ENCODE results near the gene MTERF1.
"Not testable (repeated sequence)": the region's sequence is repeated elsewhere in the genome, so short reads cannot be mapped to it uniquely, and the experiment has no call there.

The MTERF1 gene, protein sequence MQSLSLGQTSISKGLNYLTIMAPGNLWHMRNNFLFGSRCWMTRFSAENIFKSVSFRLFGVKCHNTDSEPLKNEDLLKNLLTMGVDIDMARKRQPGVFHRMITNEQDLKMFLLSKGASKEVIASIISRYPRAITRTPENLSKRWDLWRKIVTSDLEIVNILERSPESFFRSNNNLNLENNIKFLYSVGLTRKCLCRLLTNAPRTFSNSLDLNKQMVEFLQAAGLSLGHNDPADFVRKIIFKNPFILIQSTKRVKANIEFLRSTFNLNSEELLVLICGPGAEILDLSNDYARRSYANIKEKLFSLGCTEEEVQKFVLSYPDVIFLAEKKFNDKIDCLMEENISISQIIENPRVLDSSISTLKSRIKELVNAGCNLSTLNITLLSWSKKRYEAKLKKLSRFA

DNA sequence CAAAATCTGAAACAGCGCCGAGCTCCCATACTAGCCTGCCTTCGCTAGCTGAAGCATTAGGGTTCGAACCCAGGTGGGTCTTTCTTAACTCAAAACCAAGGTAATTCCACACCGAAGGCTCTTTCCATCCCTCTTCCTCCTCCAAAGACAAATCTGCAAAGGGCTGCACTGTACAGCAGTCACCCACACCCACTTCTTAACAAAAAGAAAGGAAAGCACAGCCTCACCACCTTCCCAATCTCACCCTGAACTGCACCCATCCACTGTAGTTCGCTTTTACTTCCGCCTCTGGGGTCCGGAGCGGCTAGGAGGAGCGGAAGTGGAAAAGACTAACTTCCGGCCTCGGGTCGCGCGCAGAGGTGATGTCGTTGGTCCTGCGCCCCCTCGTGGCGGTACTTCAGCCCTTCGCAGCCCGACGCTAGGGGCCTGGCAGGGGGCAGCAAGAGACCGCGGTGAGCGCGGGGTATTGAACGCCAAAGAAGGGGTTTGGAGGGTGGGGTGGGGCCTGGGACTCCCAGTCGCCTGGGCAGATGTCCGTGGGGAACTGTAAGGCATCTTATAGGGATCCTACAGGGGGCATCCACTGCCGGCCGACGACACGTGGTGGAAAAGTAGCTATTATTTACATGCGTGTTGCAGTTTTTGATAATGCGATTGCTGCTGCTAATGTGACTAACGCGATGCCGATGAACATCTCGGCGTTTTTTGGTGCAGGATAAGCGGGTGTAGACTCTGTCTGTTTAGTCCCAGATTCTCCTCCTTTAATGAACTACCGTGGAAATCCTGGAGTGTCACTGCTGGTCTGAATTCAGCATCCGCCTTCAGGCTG, at the start of gene MTERF1:
Gene MTERF1 (minus strand): TSS at position 290 of the 829 bp plus-strand sequence. CDS start 619 bp downstream, outside the sequence.
- DNase-seq: peak; percentile 90

DNA sequence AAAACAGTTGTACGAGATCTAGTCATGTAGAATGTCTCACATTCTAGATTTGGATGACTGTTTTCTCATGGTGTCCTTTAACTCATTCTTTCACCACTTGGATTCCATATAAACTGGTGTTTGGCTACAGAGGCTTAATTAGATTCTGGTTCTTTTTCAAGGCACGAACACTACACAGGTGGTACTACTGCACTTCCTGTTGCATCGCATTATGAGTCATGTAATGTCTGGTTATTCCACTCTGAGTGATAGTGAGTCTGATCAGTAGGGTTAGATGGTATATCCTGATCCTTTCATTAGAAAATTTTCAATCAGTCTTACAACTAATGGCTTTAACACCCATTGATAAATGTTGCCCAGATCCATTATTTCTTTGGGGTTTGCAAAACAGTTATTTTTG, 49.0 kb upstream of the MTERF1 start:
- peak; percentile 5 for DNase-seq

DNA sequence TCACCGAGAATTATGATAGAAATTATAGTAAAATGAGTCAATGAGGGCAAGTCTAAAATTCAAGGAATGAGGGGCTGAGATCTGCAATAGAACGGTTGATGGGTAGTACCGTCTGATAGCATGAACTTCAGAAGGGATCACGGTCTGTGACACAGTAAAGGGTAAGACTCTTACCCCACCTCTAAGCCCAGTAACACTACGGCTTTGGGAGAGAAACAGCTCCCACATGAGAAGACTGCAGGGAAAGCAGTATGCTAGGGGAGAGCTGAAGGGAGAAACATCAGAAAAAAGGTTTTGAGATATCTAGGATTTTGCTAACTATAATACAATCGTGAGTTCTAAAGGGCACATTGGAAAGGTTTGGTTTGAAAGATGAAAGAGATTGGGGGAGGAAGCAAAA, 47.4 kb upstream of the MTERF1 start:
- no peak for DNase-seq

DNA sequence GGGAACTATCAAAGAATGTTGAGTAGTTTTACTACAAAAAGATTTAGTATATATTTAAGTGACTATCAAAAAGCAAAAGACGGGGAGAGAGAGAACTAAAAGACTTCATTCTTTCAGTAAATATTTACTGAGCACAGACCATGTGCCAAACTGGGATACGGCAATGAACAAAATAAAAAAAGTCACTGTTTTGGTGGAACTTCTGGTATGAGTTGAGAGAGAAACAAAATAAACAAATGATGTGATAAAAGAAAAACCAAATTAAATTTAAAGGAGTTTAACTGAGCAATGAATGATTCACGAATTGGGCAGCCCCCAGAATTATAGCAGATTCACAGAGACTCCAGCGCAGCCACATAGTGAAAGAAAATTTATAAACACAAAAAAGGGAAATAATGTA, 42.4 kb upstream of the MTERF1 start:
- DNase-seq: no peak

DNA sequence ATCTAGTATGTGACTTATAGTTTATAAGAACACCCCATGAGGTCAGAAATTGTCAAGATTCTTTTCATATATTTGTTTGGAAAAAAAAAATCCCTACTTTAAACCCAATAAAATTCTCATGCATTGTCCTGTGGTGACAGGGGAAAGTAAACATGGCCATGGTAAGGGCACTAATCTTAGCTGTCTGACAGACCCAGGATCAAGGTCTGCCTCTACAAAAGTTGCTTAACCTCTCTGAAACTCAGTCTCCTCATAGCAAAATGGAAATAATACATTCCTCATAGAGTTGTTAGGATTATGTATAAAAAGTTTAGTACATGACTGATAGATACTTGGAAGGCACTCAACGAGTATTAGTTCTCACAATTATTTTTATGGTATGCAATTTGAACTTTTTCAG, 37.9 kb upstream of the MTERF1 start:
- DNase-seq: no peak

DNA sequence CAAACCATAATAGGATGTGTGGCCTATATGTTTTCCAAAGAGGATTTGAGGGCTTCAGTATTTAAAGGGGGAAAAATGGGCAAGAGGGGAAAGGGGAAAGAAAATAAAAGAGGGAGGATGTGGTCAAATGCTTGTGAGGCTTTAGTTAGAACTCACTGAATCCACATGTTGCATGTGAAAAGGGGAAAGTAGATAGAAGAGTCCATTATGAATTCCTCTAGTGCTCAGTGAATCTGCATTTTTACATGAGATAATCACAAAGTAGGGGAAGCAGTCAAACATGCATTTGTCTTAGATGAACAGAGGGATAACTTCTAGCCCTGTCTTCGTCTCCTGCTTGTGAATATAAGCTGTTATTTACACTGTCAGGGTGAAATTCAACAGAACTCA, 35.5 kb upstream of the MTERF1 start:
- DNase-seq: no peak

DNA sequence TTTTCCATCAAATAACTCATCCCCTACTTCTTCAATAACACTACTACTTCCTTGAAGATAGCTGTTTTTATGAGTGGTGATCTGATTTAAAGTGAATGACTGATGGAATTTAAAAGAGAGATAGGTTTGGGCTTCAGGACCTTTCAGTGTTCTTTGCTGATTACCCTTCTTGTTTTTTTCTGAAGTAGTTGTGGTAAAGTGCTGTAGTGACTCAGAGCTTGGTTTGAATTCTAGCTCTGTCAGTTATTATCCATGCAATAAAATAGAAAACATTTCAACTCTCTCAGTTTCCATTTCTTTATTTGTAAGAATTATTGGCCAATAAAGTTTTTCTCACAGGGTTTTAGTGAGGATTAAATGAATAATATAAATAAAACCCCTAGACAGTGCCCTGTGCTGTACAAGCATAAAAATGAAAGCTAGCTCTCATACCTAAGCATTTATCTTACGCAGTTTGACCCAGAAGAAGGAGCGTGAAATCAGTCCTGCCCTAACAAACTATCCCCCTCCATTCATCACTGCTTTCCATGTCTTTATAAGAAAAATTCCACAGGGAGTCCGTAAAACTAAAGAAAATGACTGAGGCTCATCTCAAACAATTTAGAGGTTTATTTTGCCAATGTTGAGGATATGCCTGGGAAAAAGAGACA, 35.0 kb upstream of the MTERF1 start:
- DNase-seq: no peak

DNA sequence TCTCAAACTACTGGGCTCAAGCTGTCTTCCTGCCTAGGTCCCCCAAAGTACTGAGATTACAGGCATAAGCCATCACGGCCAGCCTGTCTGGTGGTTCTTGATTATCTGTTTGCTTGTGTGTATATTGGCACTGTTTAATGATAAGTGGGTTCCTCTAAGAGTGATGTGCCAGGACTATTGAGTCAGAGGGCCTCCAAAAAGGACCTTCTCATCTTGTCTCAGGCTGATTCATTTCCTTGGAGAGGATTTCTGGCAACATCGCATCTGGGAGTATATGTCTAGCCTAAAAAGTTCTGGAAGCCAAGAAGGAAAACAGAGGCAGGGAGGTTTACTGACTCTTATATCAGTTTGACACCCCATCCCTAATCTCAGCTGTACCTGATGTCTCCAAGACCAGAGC, 33.1 kb upstream of the MTERF1 start:
- DNase-seq: no peak

DNA sequence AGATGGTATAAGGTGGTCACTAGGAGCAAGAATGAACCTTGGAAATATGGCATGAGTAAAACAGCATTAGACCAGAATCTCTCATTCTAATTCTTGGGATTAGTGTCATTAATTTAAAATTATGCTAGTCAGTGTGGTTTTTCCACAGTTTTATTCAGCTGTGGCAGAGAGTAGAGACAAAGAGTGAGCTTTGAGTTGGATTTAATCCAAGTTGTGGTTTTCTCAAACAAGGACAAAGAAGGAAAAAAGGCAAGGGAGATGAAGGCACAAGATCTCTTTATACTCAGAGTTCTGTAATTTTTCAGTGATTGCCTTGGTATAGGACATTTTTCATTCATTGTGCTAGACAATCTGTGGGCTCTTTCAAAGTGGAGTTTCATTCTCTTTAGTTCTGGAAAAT, 32.0 kb upstream of the MTERF1 start:
- DNase-seq: no peak

DNA sequence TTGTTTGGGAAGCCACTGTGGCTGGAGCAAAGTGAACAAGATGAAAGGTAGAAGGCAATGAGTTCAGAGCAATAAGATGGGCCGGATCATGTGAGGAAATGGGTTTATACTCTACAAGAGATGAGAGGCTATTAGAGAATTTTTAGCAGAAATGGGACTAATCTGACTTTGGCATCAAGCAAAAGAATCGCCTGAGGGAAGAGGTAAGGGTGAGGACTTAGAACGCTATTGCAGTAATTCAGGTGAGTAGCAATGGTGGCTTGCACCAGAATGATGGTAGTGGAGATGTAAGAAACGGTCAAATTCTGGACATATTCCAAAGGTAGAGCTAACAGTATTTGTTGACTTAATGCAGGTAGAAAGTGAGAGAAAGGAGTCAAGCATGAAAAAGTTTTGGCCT, 30.6 kb upstream of the MTERF1 start:
- DNase-seq: no peak

DNA sequence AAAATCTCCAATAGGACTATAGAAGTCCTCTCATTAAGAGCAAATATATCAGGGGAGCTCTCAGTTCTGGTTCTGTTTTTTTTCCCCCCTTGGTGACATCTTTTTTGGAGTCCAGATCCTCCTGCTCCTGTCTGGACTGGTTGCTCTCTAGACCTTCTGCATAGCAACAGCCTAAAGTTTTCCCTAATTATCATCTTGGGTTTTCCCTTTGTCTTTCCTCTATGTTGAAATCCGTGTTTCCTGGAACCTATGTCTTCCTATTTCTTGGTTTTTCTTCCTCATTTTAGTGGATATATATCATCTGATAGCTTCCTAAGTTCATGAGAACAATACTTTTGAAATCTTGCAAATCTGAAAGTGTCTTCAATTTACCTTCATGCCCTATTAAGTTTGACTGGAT, 29.7 kb upstream of the MTERF1 start:
- DNase-seq: no peak

DNA sequence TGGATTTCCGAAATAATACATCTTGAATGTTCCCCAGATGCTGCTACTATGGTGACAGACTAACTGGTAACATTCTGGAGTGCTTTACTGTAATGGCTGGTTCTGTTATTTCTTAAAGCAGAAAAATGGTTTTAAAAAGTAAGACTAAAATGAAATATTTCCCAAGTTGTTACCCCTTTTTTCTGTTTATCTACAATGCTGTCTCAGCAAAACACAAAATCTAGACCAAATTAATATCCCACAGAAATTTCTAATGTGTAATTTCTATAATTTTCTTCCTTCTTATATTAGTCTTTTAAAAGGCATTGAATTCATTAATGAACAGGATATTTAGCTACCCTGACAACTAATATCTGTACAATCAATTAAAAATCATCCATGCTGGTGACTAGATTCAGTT, 19.1 kb upstream of the MTERF1 start:
- no peak for DNase-seq

DNA sequence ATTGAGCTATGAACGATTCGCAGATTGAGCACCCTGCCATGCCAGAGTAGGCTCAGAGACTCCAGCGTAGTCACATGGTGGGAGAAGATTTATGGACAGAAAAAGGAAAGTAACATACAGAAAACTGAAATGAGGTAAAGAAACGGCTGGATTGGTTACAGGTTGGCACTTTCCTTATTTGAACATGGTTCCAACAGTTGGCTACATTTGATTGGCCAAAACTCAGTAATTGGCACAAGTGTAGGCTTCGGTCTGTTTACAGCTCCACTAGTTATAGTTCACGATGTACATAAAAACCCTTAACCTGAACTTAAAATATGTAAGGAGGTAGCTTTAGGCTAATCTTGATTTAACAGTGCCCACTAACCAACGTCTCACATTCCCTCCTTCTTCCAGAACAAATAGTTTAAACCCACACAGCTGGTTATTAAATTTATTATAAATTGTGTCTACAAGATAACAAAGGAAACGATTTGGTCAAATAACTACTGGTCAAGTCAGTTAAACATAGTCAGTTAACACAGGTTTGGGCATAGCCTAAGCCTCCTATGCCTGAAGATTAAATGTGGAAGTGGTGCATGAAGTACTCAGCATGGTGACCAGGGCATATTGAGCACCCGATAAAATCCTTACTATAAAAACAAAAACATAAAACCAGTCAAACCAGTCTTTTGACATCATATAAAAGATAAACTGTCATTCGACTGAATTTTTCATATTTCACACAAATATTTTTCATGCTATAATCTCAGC, 17.9 kb upstream of the MTERF1 start:
- no peak for DNase-seq

DNA sequence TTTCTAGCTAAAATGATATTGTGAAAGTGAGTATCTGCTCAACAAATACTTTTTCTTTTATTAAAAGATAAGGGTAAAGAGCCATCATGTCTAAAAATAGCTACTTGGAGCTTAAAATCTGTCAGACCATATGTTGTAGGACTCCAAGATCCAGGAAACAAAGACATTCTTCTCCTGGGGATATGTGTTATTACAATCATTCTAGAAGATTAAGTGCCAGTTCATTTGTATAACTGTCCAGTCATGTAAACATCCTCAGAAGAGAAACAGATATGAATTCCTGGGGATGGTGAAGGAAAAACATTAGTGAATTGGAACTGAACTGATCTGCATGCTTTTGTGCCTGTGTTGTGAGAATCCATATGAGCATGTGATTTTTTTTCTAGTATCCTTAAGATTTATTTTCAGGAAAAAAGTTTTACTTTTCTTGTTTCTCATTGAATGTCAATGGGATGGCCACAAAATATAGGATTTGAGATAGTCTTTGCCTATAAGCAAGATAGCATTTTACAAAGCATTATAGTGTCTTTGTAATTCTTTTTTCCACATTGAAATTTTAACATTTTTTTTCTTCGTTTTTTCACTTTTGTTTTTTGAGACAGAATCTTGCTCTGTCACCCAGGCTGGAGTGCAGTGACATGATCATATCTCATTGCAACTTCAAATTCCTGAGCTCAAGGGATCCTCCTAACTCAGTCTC, 14.4 kb upstream of the MTERF1 start:
- no peak for DNase-seq

DNA sequence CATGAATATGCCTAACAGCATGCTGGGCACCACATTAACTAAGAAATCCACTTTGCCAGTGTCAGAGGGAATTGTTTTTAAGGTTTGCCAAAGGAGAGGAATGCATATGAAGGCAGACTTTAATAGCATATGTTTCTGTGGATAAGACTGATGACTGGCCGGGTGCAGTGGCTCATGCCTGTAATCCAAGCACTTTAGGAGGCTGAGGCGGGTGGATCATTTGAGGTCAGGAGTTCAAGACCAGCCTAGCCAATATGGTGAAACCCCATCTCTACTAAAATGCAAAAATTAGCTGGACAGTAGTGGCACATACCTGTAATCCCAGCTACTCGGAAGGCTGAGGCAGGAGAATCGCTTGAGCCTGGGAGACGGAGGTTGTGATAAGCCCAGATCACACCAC, 13.2 kb upstream of the MTERF1 start:
- DNase-seq: not testable (repeated sequence)

DNA sequence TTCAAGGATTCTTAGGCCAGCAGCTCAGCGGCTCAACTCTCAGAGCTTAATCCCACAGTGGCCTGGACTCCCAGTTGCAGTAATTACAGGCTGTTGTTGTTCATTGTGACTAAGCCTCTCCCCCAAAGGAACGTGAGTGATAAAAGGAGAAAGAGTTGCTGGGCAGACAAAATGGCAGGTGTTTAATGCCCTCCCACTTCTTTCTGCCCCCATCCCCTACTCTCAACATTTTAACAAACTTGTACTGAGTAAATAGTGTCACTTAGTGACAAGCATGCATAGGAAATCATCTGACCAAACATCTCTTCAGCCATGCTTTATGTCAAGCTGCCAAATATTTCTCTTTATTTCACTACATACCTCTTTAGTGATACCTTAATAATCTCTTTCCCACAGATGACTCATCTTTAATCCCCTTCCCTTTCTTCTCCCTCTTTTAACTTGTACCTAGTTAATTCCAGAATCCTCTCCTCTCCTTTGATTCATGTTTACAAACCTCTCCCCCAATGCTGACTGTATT, 12.4 kb upstream of the MTERF1 start:
- no peak for DNase-seq

DNA sequence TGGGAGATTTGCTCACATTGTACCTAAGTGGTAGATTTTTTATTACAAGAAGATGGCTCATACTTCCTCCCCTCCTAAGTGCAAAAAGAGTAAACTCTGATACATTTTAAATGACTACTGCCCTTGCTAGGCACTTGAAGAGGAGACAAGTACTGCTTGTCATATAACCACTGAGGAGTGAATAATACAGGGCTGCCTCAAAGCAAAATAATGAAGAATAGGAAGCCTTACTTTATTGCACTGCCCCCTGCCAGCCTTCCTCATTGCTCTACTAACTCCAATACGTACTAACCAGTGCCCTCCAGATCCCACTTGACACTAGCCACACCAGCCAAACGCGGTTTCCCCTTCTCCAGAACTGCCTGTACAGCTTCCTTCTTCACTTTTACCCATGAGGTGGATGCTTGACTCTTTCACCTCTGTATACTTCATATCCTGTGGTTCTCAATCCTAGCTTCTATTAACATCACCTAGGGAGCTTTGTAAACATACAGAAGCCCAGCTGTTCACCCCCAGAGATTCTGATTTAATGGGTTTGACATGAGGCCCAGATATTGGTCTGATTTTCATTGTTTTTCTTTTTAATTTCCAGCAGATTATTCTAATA, 11.7 kb upstream of the MTERF1 start:
- no peak for DNase-seq

DNA sequence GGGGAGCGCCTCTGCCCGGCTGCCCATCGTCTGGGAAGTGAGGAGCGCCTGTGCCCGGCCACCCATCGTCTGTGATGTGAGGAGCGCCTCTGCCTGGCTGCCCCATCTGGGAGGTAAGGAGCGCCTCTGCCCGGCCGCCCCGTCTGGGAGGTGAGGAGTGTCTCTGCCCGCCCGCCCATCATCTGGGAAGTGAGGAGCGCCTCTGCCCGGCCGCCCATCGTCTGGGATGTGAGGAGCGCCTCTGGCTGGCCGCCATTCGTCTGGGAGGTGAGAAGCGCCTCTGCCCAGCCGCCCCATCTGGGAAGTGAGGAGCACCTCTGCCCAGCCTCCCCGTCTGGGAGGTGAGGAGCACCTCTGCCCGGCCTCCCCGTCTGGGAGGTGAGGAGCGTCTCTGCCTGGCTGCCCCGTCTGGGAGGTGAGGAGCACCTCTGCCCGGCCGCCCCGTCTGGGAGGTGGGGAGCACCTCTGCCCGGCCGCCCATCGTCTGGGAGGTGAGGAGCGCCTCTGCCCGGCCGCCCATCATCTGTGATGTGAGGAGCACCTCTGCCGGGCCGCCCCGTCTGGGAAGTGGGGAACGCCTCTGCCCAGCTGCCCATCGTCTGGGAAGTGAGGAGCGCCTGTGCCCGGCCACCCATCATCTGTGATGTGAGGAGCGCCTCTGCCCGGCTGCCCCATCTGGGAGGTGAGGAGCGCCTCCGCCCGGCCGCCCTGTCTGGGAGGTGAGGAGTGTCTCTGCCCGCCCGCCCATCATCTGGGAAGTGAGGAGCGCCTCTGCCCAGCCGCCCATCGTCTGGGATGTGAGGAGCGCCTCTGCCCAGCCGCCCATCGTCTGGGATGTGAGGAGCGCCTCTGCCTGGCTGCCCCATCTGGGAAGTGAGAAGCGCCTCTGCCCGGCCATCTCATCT, 8.0 kb upstream of the MTERF1 start:
- DNase-seq: not testable (repeated sequence)

DNA sequence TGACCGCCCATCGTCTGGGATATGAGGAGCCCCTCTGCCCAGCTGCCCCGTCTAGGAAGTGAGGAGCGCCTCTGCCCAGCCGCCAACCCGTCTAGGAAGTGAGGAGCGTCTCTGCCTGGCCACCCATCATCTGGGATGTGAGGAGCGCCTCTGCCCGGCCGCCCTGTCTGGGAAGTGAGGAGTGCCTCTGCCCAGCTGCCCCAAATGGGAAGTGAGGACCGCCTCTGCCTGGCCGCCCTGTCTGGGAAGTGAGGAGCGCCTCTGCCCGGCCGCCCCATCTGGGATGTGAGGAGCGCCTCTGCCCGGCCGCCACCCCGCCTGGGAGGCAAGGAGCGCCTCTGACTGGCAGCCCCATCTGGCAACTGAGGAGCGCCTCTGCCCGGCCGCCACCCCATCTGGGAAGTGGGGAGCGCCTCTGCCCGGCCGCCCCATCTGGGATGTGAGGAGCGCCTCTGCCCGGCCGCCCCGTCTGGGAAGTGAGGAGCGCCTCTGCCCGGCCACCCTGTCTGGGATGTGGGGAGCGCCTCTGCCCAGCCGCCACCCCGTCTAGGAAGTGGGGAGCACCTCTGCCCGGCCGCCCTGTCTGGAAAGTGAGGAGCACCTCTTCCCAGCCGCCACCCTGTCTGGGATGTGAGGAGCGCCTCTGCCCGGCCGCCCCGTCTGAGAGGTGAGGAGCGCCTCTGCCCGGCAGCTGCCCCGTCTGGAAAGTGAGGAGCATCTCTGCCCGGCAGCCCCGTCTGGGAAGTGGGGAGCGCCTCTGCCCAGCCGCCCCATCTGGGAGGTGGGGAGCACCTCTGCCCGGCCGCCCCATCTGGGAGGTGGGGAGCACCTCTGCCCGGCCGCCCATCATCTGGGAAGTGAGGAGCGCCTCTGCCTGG, 7.1 kb upstream of the MTERF1 start:
- DNase-seq: not testable (repeated sequence)

Data from MV-4-11 (cell line).